RPMI8226 (cell line): ENCODE measurements around the gene CPA5.

ENCODE experiments used
- DNase-seq: peaks from one replicate; pipeline ENCODE4 v3.0.0-alpha.2; 2015

CPA5 gene

DNA sequence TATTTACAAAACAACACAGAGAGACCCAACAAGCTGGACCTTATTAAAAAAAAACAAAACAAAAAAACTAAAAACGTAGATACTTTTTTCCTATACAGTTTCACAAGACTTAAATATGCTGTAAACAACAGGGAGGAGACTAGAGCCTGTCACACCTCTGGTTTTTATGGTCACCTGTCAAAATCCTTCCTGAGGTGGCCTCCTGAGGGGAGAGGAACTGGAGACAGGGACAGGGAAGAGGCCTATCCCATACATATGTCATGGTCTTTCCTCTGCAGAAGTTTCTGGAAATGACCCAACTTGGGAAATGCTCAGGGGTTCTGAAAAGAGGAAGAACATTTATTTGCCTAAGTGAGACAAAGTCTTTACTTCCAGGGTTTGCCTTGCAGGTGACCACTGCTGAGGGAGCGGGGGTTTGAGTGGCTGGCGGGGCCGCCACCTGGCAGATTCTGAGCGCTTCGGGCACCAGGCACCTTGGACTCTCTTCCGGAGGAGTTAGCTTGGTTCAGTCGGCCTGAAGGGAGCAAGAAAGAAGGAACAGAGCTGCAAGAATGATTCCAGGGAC, 54.0 kb downstream of the CPA5 start:
- DNase-seq = peak; percentile 48

DNA sequence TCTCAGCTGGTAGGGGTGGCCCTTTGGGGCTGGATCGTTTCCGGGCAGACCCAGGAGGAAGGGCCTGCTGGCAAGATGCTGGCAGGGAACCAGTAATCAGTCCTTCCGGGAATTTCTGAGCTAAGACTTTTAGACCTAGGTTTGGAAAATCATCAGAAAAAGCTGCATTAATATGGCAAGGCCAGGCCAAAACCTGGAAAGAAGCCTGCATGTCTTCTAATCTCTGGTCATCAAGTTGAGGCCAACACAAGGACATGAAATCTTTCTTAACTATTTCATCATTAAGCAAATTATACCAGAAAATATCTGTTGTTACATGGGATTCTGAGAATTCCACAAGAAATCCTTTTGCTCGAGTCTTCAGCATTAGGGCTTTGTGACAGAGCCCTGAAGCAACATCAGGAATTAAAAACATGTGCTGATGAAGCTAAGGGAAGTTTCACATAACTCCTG, 55.5 kb downstream of the CPA5 start:
- DNase-seq = no peak

DNA sequence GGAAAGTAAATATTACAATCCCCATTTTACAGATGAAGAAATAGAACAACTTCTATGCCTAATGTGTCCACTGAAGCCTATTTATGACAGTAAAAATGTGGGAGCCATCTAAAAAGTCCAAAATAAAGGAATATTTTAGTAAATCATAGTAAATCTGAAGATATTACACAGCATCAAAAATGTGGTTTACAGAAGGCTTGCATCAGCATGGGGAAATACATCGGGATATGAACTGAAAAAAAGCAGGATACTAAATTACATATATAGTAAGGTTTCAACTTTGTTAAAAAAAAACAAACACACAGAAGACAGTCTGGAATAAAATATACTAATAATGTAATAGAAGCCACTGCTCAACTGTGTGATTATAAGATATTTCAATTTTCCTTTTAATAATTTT, 56.5 kb downstream of the CPA5 start:
- no peak for DNase-seq

GRCh38 chr7:130401578-130401977, 57.0 kb downstream of the CPA5 start:
- DNase-seq = no peak

GRCh38 chr7:130405003-130405402, 60.4 kb downstream of the CPA5 start:
- no peak for DNase-seq

GRCh38 chr7:130409067-130409711, 64.6 kb downstream of the CPA5 start:
- DNase-seq = no peak

GRCh38 chr7:130409712-130410072, 65.1 kb downstream of the CPA5 start:
- no peak for DNase-seq

- no peak for DNase-seq
Measured at GRCh38 chr7:130410868-130411541, 66.4 kb downstream of the CPA5 start.

GRCh38 chr7:130413201-130413600, 68.6 kb downstream of the CPA5 start:
- no peak for DNase-seq

- no peak for DNase-seq
Measured at GRCh38 chr7:130415006-130415405, 70.4 kb downstream of the CPA5 start.

- DNase-seq = no peak
Measured at GRCh38 chr7:130417213-130417612, 72.6 kb downstream of the CPA5 start.

DNA sequence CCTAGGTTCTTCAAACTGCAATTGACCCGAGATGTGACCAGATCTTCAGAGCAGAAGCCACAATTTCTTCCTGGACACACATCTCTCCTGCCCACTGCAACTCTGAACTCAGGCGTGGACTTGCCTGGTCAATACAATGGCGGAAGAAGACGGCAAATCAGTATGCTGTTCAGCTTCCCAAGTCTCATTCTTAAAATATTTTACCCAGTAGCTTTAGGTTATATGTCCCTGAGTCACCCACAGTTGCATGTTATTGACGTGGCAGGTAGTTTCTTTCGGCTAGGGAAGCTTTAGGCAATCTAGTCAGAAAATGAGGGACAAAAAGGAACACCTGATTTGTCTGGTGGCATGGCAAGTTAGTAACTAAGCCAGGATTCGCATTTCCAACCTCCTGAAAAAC, 73.7 kb downstream of the CPA5 start:
- no peak for DNase-seq
